ENCODE results near the gene TAS2R42.

DNA sequence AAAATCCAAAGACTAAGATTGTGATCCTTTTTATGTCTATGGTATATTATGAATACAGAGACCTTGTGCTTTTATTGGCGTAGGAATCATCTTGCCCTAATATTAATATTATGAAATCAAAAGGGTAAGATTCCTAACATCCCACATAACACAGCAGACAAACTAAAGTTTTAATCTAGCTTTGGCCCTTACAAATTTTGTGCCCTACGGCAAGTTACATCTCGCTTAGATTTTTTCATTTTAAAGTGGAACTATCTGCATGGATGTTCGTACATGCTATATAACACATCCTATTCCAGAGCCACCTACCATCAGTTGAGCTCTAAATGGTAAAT, 16.0 kb downstream of the TAS2R42 start:
- no peak for TF ChIP-seq POLR2A (IDR thresholded peaks at IDR 0.05)
- TF ChIP-seq, protein P1, sequence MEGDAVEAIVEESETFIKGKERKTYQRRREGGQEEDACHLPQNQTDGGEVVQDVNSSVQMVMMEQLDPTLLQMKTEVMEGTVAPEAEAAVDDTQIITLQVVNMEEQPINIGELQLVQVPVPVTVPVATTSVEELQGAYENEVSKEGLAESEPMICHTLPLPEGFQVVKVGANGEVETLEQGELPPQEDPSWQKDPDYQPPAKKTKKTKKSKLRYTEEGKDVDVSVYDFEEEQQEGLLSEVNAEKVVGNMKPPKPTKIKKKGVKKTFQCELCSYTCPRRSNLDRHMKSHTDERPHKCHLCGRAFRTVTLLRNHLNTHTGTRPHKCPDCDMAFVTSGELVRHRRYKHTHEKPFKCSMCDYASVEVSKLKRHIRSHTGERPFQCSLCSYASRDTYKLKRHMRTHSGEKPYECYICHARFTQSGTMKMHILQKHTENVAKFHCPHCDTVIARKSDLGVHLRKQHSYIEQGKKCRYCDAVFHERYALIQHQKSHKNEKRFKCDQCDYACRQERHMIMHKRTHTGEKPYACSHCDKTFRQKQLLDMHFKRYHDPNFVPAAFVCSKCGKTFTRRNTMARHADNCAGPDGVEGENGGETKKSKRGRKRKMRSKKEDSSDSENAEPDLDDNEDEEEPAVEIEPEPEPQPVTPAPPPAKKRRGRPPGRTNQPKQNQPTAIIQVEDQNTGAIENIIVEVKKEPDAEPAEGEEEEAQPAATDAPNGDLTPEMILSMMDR (IDR thresholded peaks at IDR 0.05) = no peak

Data from transverse colon (tissue), 3 donors.